Measurements from ENCODE around the gene SIGLEC10. TPM values are rescaled to one million over a fixed set of nuclear protein-coding genes. Genes with fewer than 3 reads are reported as not detected.

The SIGLEC10 gene
- total and polyA plus RNA-seq, 9 of the 15 experiments (the other 6 are each of a cell fraction or from before 2014, with no cell fraction given), result 0.10 to 1.8 (median 0.82) TPM

DNA sequence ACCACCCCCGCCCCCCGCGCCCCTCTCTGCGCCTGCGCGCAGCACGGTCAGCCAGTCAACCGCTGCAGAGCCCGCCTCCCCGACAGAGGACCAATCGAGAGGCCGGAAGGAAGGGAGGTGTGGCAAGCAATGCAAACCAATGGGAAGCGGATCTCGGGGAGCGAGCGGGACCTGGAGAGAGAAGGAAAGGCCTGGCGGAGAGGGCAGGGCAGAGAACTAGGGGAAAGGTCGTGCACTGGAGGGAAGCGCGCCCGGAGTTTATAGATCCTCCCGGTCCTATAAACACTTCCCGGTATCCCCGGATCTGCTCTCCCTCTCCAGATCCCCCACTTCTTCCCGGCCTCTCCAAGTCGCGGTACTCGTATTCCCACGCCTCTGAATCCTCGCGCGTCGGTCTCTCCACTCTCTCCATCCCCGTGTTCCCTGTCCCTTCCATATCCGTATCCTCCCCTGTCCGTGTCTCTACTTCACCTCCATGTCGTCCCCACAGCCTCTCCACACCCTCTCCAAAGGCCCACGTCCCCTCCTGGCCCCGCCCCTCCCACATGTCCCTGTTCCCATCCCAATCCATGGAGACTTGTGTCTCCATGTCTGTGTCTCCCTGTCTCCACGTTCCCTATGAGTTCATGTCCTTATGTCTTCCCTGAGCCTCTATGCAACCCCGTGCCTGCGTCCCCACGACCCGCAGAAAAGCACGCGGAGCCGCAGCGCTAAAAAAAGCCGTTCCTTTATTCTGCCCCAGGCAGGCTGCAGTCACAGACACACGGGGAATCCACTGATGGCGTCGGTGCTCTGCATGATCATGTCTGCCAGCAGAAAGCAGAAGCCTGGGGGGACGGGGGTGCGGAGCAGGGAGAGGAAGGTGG, 50.8 kb downstream of the SIGLEC10 start (continued):
- TF ChIP-seq ZNF133 (CRISPR knock-in tag; IDR thresholded peaks at IDR 0.05) (no peak), CBX5 (IDR thresholded peaks at IDR 0.05; ENCODE audit: borderline replicate concordance, low read depth) (no peak), RBBP5 (IDR thresholded peaks at IDR 0.05; ENCODE audit: borderline replicate concordance, insufficient read depth, low read length, poor library complexity, severe bottlenecking) (peak; percentile 48), ESRRB (CRISPR knock-in tag; IDR thresholded peaks at IDR 0.05; ENCODE audit: borderline replicate concordance) (no peak), COPS2 (conservative IDR thresholded peaks at IDR 0.05) (no peak), RFX1 (IDR thresholded peaks at IDR 0.05) (no peak), CEBPG (CRISPR knock-in tag; IDR thresholded peaks at IDR 0.05) (no peak), CEBPG (tag; conservative IDR thresholded peaks at IDR 0.05 in 1 of 2, IDR thresholded peaks at IDR 0.05 in 1 of 2) (no peak), TCFL5 (CRISPR knock-in tag; conservative IDR thresholded peaks at IDR 0.05) (no peak), FOXM1 (IDR thresholded peaks at IDR 0.05; ENCODE audit: low read depth) (no peak), FOXM1 (CRISPR knock-in tag; IDR thresholded peaks at IDR 0.05; ENCODE audit: low read depth) (0 out of 2 replicates have a peak, but pooled peaks have one; percentile 19), MCM2 (IDR thresholded peaks at IDR 0.05; ENCODE audit: low read depth) (no peak), SMARCA5 (IDR thresholded peaks at IDR 0.05) (peak; percentile 78), GTF2A2 (tag; IDR thresholded peaks at IDR 0.05) (no peak)
- TF ChIP-seq, protein P1, sequence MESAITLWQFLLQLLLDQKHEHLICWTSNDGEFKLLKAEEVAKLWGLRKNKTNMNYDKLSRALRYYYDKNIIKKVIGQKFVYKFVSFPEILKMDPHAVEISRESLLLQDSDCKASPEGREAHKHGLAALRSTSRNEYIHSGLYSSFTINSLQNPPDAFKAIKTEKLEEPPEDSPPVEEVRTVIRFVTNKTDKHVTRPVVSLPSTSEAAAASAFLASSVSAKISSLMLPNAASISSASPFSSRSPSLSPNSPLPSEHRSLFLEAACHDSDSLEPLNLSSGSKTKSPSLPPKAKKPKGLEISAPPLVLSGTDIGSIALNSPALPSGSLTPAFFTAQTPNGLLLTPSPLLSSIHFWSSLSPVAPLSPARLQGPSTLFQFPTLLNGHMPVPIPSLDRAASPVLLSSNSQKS (CRISPR knock-in tag; IDR thresholded peaks at IDR 0.05), result no peak
- TF ChIP-seq, protein P2, sequence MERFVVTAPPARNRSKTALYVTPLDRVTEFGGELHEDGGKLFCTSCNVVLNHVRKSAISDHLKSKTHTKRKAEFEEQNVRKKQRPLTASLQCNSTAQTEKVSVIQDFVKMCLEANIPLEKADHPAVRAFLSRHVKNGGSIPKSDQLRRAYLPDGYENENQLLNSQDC (CRISPR knock-in tag; IDR thresholded peaks at IDR 0.05), result no peak
- TF ChIP-seq, protein P3, sequence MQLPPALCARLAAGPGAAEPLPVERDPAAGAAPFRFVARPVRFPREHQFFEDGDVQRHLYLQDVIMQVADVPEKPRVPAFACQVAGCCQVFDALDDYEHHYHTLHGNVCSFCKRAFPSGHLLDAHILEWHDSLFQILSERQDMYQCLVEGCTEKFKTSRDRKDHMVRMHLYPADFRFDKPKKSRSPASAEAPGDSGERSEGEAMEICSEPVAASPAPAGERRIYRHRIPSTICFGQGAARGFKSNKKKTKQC (CRISPR knock-in tag; IDR thresholded peaks at IDR 0.05), result no peak
- TF ChIP-seq, protein P4, sequence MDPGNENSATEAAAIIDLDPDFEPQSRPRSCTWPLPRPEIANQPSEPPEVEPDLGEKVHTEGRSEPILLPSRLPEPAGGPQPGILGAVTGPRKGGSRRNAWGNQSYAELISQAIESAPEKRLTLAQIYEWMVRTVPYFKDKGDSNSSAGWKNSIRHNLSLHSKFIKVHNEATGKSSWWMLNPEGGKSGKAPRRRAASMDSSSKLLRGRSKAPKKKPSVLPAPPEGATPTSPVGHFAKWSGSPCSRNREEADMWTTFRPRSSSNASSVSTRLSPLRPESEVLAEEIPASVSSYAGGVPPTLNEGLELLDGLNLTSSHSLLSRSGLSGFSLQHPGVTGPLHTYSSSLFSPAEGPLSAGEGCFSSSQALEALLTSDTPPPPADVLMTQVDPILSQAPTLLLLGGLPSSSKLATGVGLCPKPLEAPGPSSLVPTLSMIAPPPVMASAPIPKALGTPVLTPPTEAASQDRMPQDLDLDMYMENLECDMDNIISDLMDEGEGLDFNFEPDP (CRISPR knock-in tag; IDR thresholded peaks at IDR 0.05), result no peak
- TF ChIP-seq, protein P5, sequence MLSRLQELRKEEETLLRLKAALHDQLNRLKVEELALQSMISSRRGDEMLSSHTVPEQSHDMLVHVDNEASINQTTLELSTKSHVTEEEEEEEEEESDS (CRISPR knock-in tag; IDR thresholded peaks at IDR 0.05), result no peak
- TF ChIP-seq, protein P6, sequence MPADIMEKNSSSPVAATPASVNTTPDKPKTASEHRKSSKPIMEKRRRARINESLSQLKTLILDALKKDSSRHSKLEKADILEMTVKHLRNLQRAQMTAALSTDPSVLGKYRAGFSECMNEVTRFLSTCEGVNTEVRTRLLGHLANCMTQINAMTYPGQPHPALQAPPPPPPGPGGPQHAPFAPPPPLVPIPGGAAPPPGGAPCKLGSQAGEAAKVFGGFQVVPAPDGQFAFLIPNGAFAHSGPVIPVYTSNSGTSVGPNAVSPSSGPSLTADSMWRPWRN (IDR thresholded peaks at IDR 0.05; ENCODE audit: low read depth), result no peak
- TF ChIP-seq, protein P7, sequence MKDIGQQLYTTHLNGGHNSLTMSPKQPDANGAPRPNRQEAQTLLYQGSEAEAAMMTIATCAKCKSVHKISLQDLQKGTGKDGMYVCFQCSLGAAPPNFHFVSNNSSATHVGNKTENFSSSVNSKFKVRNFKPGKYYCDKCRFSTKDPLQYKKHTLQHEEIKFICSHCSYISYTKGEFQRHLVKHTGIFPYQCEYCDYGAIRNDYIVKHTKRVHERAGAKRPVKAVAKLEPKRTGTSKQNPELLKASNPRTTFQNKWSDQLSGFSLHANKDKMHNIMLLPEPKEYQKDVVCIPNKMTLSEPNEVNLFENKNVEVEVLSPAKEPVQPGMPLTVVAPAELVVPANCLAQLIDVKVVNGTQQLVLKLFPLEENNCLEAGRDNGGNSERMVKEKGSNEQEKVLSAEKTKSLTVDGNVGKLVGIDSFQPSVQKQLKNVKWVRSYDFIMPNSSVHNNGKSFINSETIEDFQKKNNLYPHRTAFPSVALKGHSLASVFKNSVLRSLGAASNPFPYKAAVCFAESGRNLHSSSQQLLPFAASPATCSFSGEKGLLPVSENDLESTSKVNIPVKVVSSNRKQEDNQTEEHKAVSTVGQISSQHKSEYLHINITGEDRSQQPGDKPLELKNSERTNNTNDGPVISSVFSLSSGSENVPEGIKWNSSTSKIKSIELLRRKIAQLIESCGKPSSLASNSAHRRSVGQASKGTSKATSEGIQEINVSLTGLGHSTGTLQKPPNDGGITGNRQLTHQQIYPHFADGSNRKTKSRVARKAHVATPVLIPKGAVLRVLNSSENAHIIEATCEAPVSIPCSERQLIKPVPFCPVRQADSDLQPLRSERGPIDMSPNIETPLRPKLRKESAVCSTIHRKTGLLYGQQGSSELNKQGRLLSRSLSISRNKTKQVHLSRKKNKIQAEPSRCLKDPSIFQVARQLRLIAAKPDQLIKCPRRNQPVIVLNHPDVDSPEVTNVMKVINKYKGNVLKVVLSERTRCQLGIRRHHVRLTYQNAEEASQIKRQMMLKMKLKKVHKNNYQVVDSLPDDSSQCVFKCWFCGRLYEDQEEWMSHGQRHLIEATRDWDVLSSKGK (CRISPR knock-in tag; IDR thresholded peaks at IDR 0.05), result no peak

Data from K562 (cell line).